ENCODE measurements around the gene KIAA0232. TPM values are rescaled to one million over a fixed set of nuclear protein-coding genes. Genes with fewer than 3 reads are reported as not detected.

KIAA0232 gene
- total and polyA plus RNA-seq, 4 donors: 8.9 to 34.4 (median 18.5) TPM

DNA sequence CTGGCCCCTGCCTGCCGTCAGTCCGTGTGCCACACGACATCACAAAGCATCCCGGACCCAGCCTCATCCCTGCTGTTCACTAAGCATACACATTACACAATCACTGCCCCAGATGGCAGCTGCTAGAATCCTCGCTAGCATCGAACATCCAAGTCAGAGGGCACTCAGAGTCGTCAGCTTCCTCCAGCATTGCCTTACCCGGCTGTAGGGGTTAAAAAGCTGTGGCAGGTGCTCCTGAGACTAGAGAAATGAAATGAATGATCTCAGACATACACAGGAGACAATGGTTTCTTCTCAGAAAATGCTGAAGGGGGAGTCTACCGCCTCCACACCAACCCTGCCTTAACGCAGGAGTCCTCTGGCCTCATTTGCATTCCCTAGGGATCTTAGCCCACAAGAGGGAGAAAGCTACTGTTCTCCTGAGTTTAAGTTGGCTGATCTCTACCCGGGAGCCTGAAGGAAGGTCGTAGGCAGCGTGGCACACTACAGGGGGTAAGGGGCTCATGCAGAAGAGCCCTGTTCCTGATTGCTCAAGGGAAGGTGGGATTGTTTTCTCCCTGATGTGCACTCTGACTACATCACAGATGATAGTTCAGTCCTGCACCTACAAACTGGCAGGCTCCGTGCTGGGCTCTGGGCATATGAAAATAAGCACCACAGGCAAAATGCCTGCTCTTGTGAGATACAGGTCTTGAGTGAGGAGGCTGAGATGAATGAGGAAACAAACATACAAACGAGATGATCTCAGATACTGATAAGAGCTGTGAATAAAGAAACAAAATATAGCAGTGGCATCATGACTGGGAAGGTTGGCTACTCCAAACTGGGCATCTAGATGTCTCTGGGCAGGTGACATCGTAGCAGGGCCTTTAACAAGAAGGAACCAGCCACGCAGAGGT, 2.6 kb upstream of the KIAA0232 start:
- Histone ChIP-seq H3K4me3 (ENCODE audit: low read depth in 1 of 3, low read length in 3 of 3) (no peak overlapping the region), H3K9me3 (ENCODE audit: control insufficient read depth in 4 of 4, low read length in 3 of 4) (no peaks in the 10 kb centered on the region), H3K9ac (ENCODE audit: low read depth in 1 of 2, low read length in 2 of 2) (no peak overlapping the region), H3K36me3 (ENCODE audit: control insufficient read depth in 4 of 4, insufficient read depth in 3 of 4, low read depth in 1 of 4, low read length in 3 of 4) (no peaks in the 10 kb centered on the region), H3K27ac (ENCODE audit: low read depth in 1 of 2, low read length in 2 of 2) (no peak overlapping the region), H3K27me3 (ENCODE audit: control insufficient read depth in 4 of 4, insufficient read depth in 4 of 4, low read length in 3 of 4) (no peaks in the 10 kb centered on the region), H3K4me1 (ENCODE audit: control insufficient read depth in 4 of 4, insufficient read depth in 4 of 4, low read length in 3 of 4) (peaks cover 3 to 27% (median 21%) of the 10 kb centered on the region in 4 donors)
- WGBS: 56% methylated on average over 17 of the region's 17 CpGs
- DNase-seq (ENCODE audit: low spot score): no peak
- TF ChIP-seq YY1 (IDR thresholded peaks at IDR 0.05) (peak; percentile 38), RAD21 (IDR thresholded peaks at IDR 0.05) (peak in 1 of 2 donors; percentile 50), EGR1 (IDR thresholded peaks at IDR 0.05; ENCODE audit: low read depth in 2 of 2) (no peak), RXRA (IDR thresholded peaks at IDR 0.05) (peak; percentile 13 to 29), HNF4A (conservative IDR thresholded peaks at IDR 0.05) (peak; percentile 26 to 28), NR2F2 (IDR thresholded peaks at IDR 0.05) (no peak), SP1 (IDR thresholded peaks at IDR 0.05) (peak; percentile 18)
- TF ChIP-seq, protein P1, sequence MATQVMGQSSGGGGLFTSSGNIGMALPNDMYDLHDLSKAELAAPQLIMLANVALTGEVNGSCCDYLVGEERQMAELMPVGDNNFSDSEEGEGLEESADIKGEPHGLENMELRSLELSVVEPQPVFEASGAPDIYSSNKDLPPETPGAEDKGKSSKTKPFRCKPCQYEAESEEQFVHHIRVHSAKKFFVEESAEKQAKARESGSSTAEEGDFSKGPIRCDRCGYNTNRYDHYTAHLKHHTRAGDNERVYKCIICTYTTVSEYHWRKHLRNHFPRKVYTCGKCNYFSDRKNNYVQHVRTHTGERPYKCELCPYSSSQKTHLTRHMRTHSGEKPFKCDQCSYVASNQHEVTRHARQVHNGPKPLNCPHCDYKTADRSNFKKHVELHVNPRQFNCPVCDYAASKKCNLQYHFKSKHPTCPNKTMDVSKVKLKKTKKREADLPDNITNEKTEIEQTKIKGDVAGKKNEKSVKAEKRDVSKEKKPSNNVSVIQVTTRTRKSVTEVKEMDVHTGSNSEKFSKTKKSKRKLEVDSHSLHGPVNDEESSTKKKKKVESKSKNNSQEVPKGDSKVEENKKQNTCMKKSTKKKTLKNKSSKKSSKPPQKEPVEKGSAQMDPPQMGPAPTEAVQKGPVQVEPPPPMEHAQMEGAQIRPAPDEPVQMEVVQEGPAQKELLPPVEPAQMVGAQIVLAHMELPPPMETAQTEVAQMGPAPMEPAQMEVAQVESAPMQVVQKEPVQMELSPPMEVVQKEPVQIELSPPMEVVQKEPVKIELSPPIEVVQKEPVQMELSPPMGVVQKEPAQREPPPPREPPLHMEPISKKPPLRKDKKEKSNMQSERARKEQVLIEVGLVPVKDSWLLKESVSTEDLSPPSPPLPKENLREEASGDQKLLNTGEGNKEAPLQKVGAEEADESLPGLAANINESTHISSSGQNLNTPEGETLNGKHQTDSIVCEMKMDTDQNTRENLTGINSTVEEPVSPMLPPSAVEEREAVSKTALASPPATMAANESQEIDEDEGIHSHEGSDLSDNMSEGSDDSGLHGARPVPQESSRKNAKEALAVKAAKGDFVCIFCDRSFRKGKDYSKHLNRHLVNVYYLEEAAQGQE (IDR thresholded peaks at IDR 0.05): no peak
- TF ChIP-seq, protein P2, sequence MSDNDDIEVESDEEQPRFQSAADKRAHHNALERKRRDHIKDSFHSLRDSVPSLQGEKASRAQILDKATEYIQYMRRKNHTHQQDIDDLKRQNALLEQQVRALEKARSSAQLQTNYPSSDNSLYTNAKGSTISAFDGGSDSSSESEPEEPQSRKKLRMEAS (IDR thresholded peaks at IDR 0.05): no peak

DNA sequence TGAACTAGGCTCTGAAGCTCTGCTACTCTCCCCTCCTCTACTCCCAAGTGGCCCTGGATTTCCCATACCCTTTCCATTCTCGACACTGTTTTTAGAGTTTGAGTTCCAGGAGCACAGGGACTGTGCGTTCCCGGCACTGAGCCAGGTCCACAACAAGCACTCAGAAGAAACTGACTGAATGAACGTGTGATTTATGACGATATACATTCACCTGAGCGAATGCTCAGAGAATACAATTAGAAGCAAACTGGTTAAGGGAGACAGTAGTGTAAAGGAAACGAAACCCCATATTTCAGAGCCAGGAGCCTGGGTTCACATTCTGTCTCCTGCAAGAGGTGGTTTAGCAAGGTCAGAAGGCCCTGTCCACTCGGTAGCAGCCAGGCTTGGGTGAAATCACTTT, 1.4 kb upstream of the KIAA0232 start:
- no peak overlapping the region for H3K9ac ChIP-seq (ENCODE audit: low read depth in 1 of 2, low read length in 2 of 2)
- TF ChIP-seq HNF4A (conservative IDR thresholded peaks at IDR 0.05): no peak
- no peak for TF ChIP-seq FOXA1 (IDR thresholded peaks at IDR 0.05)
- TF ChIP-seq, protein P3, sequence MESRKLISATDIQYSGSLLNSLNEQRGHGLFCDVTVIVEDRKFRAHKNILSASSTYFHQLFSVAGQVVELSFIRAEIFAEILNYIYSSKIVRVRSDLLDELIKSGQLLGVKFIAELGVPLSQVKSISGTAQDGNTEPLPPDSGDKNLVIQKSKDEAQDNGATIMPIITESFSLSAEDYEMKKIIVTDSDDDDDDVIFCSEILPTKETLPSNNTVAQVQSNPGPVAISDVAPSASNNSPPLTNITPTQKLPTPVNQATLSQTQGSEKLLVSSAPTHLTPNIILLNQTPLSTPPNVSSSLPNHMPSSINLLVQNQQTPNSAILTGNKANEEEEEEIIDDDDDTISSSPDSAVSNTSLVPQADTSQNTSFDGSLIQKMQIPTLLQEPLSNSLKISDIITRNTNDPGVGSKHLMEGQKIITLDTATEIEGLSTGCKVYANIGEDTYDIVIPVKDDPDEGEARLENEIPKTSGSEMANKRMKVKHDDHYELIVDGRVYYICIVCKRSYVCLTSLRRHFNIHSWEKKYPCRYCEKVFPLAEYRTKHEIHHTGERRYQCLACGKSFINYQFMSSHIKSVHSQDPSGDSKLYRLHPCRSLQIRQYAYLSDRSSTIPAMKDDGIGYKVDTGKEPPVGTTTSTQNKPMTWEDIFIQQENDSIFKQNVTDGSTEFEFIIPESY (IDR thresholded peaks at IDR 0.05): no peak
- TF ChIP-seq, protein P1 (IDR thresholded peaks at IDR 0.05): no peak
- no peak for TF ChIP-seq EGR1 (IDR thresholded peaks at IDR 0.05; ENCODE audit: low read depth in 2 of 2)
- no peak for TF ChIP-seq RXRA (IDR thresholded peaks at IDR 0.05)
- TF ChIP-seq SP1 (IDR thresholded peaks at IDR 0.05): no peak
- TF ChIP-seq, protein P4, sequence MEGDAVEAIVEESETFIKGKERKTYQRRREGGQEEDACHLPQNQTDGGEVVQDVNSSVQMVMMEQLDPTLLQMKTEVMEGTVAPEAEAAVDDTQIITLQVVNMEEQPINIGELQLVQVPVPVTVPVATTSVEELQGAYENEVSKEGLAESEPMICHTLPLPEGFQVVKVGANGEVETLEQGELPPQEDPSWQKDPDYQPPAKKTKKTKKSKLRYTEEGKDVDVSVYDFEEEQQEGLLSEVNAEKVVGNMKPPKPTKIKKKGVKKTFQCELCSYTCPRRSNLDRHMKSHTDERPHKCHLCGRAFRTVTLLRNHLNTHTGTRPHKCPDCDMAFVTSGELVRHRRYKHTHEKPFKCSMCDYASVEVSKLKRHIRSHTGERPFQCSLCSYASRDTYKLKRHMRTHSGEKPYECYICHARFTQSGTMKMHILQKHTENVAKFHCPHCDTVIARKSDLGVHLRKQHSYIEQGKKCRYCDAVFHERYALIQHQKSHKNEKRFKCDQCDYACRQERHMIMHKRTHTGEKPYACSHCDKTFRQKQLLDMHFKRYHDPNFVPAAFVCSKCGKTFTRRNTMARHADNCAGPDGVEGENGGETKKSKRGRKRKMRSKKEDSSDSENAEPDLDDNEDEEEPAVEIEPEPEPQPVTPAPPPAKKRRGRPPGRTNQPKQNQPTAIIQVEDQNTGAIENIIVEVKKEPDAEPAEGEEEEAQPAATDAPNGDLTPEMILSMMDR (IDR thresholded peaks at IDR 0.05; ENCODE audit: low read depth, low read length, missing input control): no peak
- TF ChIP-seq FOXA2 (IDR thresholded peaks at IDR 0.05): no peak
- no peak for TF ChIP-seq NR2F2 (IDR thresholded peaks at IDR 0.05)
- TF ChIP-seq, protein P5, sequence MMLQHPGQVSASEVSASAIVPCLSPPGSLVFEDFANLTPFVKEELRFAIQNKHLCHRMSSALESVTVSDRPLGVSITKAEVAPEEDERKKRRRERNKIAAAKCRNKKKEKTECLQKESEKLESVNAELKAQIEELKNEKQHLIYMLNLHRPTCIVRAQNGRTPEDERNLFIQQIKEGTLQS (IDR thresholded peaks at IDR 0.05): no peak
- H3K36me3 ChIP-seq (ENCODE audit: control insufficient read depth in 4 of 4, insufficient read depth in 3 of 4, low read depth in 1 of 4, low read length in 3 of 4): no peaks in the 10 kb centered on the region
- peaks cover 4 to 36% (median 28%) of the 10 kb centered on the region in 4 donors for H3K4me1 ChIP-seq (ENCODE audit: control insufficient read depth in 4 of 4, insufficient read depth in 4 of 4, low read length in 3 of 4)
- no peaks in the 10 kb centered on the region for H3K27me3 ChIP-seq (ENCODE audit: control insufficient read depth in 4 of 4, insufficient read depth in 4 of 4, low read length in 3 of 4)
- H3K27ac ChIP-seq (ENCODE audit: low read depth in 1 of 2, low read length in 2 of 2): no peak overlapping the region
- WGBS: 85% methylated on average over 8 of the region's 8 CpGs
- H3K4me3 ChIP-seq (ENCODE audit: low read depth in 1 of 3, low read length in 3 of 3): no peak overlapping the region
- DNase-seq (ENCODE audit: low spot score): no peak
- no peaks in the 10 kb centered on the region for H3K9me3 ChIP-seq (ENCODE audit: control insufficient read depth in 4 of 4, low read length in 3 of 4)
